RWPE1 (cell line): ENCODE results near the gene SLC27A4.

Experiments used
- CTCF ChIA-PET: fragments of 350-600 bp; sonication (Branson Sonifier 250); formaldehyde crosslinking; extraction: SDS; loops from one replicate; lab custom pipeline; 2021; lab: Yijun Ruan, JAX
- POLR2A ChIA-PET: fragments of 400-600 bp; formaldehyde crosslinking; extraction: SDS; loops from one replicate; lab custom pipeline; 2020; ENCODE audit warnings: antibody characterized with exemption; ENCODE audit not compliant: low non-redundant PET; lab: Yijun Ruan, JAX
- DNase-seq: peaks from one replicate; pipeline ENCODE4 v3.0.0; 2012; ENCODE audit warnings: low spot score
- H3K27ac ChIP-seq: fragments of 450-650 bp; 2 replicates; pipeline ENCODE4 v1.5.1; 2017
- CTCF ChIP-seq: fragments of 450-650 bp; conservative IDR thresholded peaks from 2 replicates; pipeline ENCODE4 v1.5.1; 2017; ENCODE audit warnings: low read depth, mild to moderate bottlenecking

SLC27A4 gene

DNA sequence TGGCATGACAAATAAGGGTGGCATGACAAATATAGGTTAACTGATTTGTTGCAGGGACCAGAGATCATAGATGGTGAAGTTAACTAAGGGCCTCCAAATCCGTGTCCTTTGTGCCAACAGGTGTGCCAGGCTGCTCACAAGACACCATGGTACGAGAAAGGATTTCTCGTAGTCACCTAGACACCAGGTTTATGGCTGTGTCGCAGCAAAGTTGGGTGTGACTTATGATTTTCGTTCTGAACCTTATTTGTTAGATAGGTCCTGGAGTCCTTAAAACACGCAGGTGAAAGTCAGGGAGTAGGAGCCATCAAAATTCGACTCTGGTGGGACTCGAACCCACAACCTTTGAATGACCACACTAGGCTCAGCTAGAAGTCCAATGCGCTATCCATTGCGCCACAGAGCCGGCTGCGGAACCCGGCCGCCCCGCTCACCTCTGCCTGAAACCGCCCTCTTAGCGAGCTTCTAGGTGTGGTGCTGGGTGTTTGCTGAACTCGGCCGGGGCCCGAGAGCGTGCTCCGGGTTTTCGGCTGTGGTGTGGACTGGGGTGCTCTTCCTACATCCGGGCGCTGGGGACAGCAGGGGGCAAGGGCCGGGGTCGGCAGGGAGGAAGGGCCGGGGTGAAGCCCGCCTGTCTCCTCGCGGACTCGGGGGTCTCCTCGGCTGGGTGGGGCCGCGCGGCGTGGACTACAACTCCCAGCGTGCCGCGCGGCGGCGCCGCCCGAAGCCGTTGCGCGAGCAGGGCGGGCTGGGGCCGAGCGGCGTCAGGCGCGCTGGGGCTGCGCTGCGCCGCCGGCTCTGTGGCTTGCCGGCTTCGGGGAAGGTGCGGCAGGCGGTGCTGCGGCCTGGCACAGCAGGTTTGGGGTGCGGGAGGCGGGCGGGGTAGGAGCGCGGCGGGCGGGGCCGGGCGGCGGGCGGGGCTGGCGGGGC lies at the start of gene SLC27A4:
Gene SLC27A4 (plus strand): TSS at position 767 of the 930 bp plus-strand sequence. CDS start 2,606 bp downstream, outside the sequence.
- DNase-seq = peak; percentile 95
- no peak for TF ChIP-seq CTCF
- peak within 1 kb of the TSS; percentile 86 for H3K27ac ChIP-seq
- CTCF ChIA-PET = interaction anchor here (1.0 kb wide), 1 partner anchor 22 kb away, joined by 3 read pairs; no protein-coding TSS in a partner anchor
- POLR2A ChIA-PET = interaction anchor here (0.6 kb wide), 1 partner anchor 10 kb away, joined by 5 read pairs; no protein-coding TSS in a partner anchor

- CTCF ChIA-PET = interaction anchor here (0.6 to 2.0 kb wide), 4 partner anchors 37 to 75 kb away, joined by 3 to 16 read pairs (median 6); no protein-coding TSS in a partner anchor
- POLR2A ChIA-PET = interaction anchor here (0.6 kb wide), 1 partner anchor 11 kb away, joined by 4 read pairs; no protein-coding TSS in a partner anchor
- no peak for DNase-seq
- no peak for TF ChIP-seq CTCF
- H3K27ac ChIP-seq = no peak overlapping the region
Observed at GRCh38 chr9:128292009-128292408, 48.3 kb upstream of the SLC27A4 start.

GRCh38 chr9:128293091-128293490 lies 47.2 kb upstream of the SLC27A4 start:
- peak overlapping the region; percentile 71; the same call in 1 of the 2 replicates for H3K27ac ChIP-seq
- ChIA-PET POLR2A (no interaction called here), CTCF (interaction anchor here (0.6 to 2.0 kb wide), 3 partner anchors 9 to 69 kb away, joined by 6 to 16 read pairs (median 7); no protein-coding TSS in a partner anchor)
- no peak for DNase-seq
- TF ChIP-seq CTCF = no peak

DNA sequence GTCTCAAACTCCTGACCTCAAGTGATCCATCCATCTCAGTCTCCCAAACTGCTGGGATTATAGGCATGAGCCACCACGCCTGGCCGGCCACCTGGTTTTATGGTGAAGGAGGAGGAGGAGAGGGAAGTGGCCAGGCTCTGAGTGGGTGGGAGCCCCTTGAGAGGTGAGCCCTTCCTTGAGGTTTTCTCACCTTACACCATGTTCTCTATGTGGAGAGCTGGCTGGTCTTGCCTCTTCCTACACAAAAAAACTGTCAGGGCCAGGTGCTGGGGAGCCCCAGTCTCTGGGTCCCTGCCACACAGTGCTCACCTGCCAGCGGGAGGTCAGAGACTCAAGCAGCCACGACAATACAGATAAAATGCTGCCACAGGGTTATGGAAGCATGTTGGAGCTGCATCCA lies 46.2 kb upstream of the SLC27A4 start:
- ChIA-PET POLR2A (no interaction called here), CTCF (interaction anchor here (0.6 to 4.8 kb wide), 5 partner anchors 48 to 169 kb away, joined by 3 to 48 read pairs (median 3); no protein-coding TSS in a partner anchor)
- TF ChIP-seq CTCF = no peak

GRCh38 chr9:128296340-128297220 lies 43.7 kb upstream of the SLC27A4 start:
- DNase-seq = no peak
- CTCF ChIA-PET = interaction anchor here (0.6 to 4.8 kb wide), 8 partner anchors 8 to 66 kb away, joined by 3 to 48 read pairs (median 4); no protein-coding TSS in a partner anchor
- no peak for TF ChIP-seq CTCF
- peak overlapping the region; percentile 71 for H3K27ac ChIP-seq
- POLR2A ChIA-PET = no interaction called here

More for the DNA sequence above, 46.2 kb upstream of the SLC27A4 start:
- no peak for DNase-seq
- H3K27ac ChIP-seq = peak overlapping the region; percentile 71
